Neuron (in vitro differentiated cells): ENCODE measurements around the gene DIRAS1.

ENCODE experiments used
- H2AFZ ChIP-seq: one replicate; pipeline ENCODE4 v1.6.1; 2013; ENCODE audit warnings: low read depth, mild to moderate bottlenecking, inconsistent platforms, low read length, moderate library complexity
- H3K27me3 ChIP-seq: one replicate; pipeline ENCODE4 v1.6.1; 2013; ENCODE audit warnings: low read length; ENCODE audit not compliant: insufficient read depth
- H3K36me3 ChIP-seq: one replicate; pipeline ENCODE4 v1.6.1; 2013; ENCODE audit warnings: low read length; ENCODE audit not compliant: insufficient read depth
- H3K4me1 ChIP-seq: one replicate; pipeline ENCODE4 v1.6.1; 2013; ENCODE audit warnings: low read length; ENCODE audit not compliant: insufficient read depth
- H3K4me3 ChIP-seq: 2 replicates; pipeline ENCODE4 v1.5.1; 2013; ENCODE audit warnings: mild to moderate bottlenecking, low read length, moderate library complexity
- H3K9me3 ChIP-seq: one replicate; pipeline ENCODE4 v1.6.1; 2013; ENCODE audit warnings: low read length

DIRAS1 gene

DNA sequence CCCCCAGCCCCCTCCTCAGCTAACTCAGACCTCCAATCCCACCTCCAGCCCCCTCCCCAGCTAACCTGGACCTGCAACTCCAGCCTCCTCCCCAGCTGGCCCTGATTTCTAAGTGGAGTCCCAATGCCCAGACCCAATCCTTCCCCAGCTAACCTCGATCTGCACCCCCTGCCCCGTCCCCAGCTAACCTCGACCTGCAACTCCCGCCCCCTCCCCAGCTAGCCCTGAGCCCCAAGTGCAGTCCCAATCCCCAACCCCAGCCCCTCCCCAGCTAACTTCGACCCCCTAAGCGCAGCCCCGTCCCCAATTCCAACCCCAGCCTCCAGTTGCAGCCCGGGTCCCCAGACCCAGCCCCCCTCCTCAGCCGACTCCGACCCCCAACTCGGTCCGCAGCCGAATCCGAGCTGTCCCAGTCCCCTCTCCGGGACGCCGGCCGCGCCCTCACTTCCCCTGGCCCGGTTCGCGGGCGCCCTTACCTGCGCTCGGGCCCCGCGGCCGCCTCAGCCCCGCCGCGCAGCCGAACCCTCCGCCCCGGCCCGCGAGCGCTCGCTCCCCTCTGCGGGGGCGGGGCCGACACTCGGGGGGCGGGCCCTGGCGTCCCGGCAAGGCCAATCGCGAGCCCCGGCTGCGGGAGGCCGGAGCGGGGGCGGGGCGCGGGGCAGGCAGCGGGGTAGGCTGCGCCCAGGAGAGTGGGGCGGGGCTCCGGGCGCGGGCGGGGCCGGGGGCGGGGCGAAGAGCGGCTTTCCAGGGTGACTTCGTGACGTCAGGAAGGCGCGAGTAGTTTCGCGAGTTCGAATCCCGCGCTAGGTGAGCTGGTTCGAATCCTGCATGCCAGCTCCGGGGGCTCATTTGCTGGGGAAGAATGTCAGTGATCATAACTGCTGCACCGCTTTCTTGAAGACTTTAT, 18.7 kb downstream of the DIRAS1 start, which contains the start of gene GNG7:
GNG7 (minus strand) TSS at position 525 of the 907 bp plus-strand sequence. CDS start 182,006 bp downstream, outside the sequence.
- Histone ChIP-seq H3K27me3 (peaks cover 22% of the 10 kb centered on the region), H3K36me3 (no peaks in the 10 kb centered on the region), H2AFZ (no peak within 1 kb of the TSS), H3K4me1 (peaks cover 15% of the 10 kb centered on the region), H3K9me3 (no peaks in the 10 kb centered on the region), H3K4me3 (peak within 1 kb of the TSS; percentile 77)

DNA sequence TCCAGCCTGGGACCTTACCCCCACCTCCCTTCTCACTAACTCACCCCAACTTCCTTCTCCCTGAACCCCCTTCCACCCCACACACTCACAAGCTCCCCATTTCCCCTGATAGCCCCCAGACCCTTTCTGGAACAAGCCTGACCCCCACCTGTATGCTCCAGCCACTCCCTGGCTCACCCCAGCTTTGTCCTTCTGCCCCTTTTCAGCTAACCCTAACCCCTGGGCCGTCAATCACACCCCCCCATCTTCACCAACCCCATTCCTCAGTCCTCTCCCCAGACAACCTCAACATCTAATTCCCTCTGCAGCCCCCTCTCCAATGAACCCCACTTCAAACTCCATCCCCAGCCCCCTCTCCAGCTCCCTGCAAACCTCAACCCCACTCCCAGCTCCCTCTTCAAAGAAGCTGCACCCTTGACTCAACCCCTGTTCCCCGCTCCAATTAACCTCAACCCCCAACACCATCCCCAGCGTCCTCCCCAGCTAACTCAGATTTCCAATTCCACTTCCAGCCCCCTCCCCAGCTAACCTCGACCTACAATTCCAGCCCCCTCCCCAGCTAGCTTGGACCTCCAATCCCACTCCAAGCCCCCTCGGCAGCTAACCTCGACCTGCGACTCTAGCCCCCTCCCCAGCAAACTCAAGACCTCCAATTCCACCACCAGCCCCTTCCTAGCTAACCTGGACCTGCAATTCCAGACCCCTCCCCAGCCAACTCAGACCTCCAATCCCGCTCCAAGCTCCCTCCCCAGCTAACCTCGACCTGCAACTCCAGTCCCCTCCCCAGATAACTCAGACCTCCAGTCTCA, 19.6 kb downstream of the DIRAS1 start:
- Histone ChIP-seq H3K4me1 (peaks cover 15% of the 10 kb centered on the region), H3K9me3 (no peaks in the 10 kb centered on the region), H2AFZ (no peak overlapping the region), H3K27me3 (peaks cover 22% of the 10 kb centered on the region), H3K4me3 (peak overlapping the region; percentile 77), H3K36me3 (no peaks in the 10 kb centered on the region)

DNA sequence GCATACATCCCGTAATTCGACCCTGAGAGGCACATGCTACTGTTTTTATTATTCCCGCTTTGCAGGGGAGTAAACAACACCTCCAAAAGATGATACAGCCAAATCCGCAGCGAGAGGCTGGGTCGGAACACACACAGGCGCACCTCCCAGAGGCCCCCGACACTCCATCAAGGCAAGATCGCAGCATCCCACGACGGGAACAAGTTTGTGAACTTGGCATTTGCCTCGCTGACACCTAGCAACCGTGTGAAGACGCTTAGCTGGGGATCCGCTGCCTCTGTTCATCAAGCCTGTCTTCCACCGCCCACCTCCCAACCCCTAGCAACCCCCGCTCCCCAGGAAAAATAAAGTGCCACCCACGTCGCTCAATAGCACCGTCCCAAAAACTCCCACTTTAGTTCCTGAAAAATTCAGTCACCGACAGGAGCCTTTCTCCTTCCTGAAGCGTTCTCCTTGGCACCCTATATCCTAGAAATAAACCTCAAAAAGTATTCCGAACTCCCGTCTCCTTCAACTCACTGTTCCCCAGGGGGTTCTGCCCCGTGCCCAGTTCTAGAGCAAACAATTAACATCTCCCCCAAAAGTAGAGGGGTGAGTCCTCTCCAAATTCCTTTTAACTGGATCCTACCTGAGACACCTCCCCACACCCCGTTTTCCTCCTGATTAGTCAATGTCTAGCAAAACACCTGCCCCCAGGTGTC, 20.4 kb downstream of the DIRAS1 start:
- Histone ChIP-seq H3K4me1 (peaks cover 15% of the 10 kb centered on the region), H3K36me3 (no peaks in the 10 kb centered on the region), H3K4me3 (no peak overlapping the region), H3K9me3 (no peaks in the 10 kb centered on the region), H3K27me3 (peaks cover 22% of the 10 kb centered on the region), H2AFZ (no peak overlapping the region)

DNA sequence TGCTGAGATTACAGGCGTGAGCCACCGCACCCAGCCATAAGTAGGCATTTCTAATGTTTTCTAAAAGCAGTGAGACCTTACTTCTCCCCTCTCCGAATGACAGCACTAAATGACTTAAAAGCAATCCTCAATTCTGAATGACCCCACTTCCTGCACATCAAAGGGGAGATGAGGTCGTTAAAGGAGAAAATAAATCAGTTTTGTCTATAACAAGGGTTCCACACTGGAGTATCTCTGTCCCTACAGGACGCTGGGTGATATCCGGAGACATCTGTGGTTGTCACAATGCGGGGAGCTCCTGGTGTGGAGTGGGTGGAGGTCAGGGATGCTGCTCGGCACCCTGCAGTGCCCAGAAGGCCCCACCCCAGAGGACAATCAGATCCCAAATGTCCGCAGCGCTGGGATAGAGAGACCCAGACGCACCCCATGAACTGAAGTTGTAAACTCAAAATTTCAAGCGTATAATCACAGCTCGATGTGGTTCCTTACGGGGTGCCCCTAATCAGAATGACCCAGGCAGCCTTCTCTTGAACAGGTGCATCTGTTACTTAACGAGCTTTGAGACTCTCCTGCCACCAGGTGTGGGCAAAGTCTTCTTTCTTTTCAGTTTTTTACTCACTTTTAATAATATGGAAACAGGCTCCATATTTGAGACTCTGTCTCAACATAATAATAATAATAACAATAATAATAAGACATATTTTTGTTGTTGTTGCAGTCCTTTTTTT, 21.6 kb downstream of the DIRAS1 start:
- H3K27me3 ChIP-seq, result peaks cover 22% of the 10 kb centered on the region
- no peaks in the 10 kb centered on the region for H3K36me3 ChIP-seq
- H2AFZ ChIP-seq, result no peak overlapping the region
- no peak overlapping the region for H3K4me3 ChIP-seq
- peaks cover 18% of the 10 kb centered on the region for H3K4me1 ChIP-seq
- H3K9me3 ChIP-seq, result no peaks in the 10 kb centered on the region

DNA sequence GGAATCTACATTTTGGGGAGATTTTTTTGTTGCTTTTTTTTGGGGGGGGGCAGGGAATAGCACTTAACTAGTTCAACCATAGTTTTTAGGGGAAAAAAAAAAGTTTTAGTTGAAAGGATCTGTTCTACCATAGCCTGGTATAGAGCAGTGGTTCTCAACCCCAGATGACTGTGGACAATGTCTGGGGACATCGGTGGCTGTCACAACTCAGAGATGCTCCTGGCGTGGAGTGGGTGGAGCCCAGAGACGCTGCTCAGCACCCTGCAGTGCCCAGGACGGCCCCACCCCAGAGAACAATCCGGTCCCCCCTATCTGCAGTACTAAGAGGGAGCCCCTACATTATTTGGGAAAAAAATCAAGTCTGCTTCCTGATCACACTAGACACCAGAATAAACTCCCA, 27.0 kb downstream of the DIRAS1 start:
- Histone ChIP-seq H3K27me3 (no peaks in the 10 kb centered on the region), H2AFZ (no peak overlapping the region), H3K4me1 (peaks cover 2% of the 10 kb centered on the region)

DNA sequence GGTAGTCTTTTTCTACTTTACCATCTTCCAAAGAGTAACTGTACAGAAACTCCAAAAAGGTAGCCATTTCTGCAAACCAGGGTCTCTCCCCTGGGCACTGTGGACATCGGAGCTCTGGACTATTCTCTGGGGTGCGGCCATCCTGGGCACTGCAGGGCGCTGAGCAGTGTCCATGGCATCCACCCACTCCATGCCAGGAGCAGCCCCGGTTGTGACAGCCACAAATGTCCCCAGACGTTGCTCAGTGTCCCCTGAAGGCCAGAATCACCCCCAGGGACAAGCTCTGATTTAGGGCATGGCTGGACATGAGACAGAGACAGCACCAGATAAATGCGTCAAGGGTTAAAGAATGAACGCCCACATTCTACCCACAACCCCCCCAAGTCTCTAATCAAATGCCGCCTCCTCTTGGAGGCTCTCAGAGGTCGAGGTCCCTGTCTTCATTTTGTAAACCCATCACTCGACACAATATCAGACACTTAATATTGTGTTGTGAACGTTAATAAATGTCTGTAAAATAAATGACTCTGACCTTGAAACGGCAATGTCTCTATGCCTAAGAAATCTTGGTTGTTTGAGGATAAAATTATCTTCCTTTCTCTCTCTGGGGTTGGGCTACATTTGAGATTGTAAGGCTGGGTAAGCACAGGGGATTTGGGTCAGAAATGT, 27.5 kb downstream of the DIRAS1 start:
- Histone ChIP-seq H3K4me3 (no peak overlapping the region), H3K27me3 (no peaks in the 10 kb centered on the region), H2AFZ (no peak overlapping the region), H3K9me3 (no peaks in the 10 kb centered on the region), H3K36me3 (no peaks in the 10 kb centered on the region), H3K4me1 (peaks cover 2% of the 10 kb centered on the region)

More for the DNA sequence above, 27.0 kb downstream of the DIRAS1 start:
- no peaks in the 10 kb centered on the region for H3K9me3 ChIP-seq
- H3K4me3 ChIP-seq, result no peak overlapping the region
- no peaks in the 10 kb centered on the region for H3K36me3 ChIP-seq

DNA sequence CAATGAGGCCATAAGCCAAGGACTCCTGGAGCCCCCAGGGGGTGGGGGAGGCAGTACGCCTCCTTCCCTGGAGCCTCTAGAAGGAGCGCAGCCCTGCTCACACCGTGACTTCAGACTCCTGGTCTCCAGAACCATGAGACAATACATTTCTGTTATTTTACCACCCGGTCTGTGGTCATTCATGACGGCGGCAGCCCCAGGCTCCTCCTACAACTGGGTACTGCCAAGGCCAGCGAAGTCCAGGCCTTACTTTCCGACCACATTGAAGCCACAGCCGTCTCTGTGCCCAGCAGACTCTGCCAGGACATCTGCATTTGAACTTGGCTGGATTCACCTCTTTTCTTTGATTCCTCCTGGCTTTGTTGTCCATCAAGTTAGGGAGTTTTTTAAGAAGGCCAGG, 29.2 kb downstream of the DIRAS1 start:
- Histone ChIP-seq H3K27me3 (no peaks in the 10 kb centered on the region), H3K9me3 (peaks cover 5% of the 10 kb centered on the region), H3K4me3 (no peak overlapping the region), H3K4me1 (peaks cover 2% of the 10 kb centered on the region), H3K36me3 (no peaks in the 10 kb centered on the region), H2AFZ (no peak overlapping the region)

DNA sequence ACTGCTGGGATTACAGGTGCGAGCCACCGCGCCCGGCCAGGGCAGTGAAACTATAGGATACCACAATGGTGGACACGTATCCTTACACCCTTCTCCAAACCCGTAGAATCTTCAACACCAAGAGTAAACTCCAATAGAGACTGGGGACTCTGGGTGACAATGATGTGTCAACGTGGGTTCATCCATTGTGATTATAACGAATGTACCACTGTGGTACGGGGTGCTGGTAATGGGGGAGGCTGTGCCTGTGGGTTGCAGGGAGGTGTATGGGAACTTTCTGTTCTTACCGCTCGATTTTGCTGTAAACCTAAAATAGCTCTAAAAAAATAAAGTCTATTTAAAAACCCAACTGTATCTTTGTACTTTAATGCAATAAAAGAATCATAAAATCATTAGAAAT, 30.3 kb downstream of the DIRAS1 start:
- Histone ChIP-seq H3K36me3 (no peaks in the 10 kb centered on the region), H3K4me1 (peaks cover 3% of the 10 kb centered on the region), H3K9me3 (peaks cover 7% of the 10 kb centered on the region), H3K27me3 (no peaks in the 10 kb centered on the region), H2AFZ (no peak overlapping the region), H3K4me3 (no peak overlapping the region)

DNA sequence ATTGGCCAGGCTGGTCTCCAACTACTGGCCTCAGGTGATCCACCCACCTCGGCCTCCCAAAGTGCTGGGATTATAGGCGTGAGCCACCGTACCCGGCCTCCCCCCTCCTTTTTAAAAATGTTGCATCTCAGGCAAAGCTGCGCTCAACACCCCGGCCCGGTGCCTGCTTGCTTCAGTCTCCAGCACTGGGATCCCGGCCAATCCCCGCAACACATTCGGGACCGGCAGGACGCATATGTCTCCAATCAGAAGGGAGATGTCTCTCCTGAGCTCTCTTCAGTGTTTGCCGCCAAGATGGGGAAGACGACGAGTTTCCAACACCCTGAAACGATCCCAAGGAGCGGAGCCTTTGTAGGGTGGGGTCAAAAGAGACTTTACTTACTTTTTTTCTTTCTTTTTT, 34.8 kb downstream of the DIRAS1 start:
- no peak overlapping the region for H3K4me3 ChIP-seq
- H3K27me3 ChIP-seq, result no peaks in the 10 kb centered on the region
- H3K36me3 ChIP-seq, result no peaks in the 10 kb centered on the region
- no peak overlapping the region for H2AFZ ChIP-seq
- H3K9me3 ChIP-seq, result peaks cover 10% of the 10 kb centered on the region
- H3K4me1 ChIP-seq, result peaks cover 4% of the 10 kb centered on the region

DNA sequence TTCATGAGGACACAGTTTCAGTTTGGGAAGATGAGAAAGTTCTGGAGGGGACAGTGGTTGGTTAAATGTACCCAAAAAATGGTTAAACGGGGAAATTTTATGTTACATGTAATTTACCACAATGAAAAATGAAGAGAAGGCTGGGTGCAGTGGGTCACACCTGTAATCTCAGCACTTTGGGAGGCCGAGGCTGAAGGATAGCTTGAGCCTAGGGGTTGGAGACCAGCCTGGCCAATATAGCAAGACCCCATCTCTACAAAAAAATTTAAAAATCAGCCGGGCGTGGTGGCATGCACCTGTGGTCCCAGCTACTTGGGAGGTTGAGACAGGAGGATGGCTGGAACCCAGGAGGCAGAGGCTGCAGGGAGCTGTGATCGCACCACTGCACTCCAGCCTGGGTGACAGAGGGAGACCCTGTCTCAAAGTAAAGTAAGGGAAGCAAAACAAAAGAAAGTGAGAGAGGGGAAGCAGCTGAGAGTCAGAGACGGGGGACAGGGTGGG, 35.9 kb downstream of the DIRAS1 start:
- H3K4me1 ChIP-seq, result peaks cover 4% of the 10 kb centered on the region
- H3K9me3 ChIP-seq, result peaks cover 10% of the 10 kb centered on the region
- H3K4me3 ChIP-seq, result no peak overlapping the region
- H3K36me3 ChIP-seq, result no peaks in the 10 kb centered on the region
- H2AFZ ChIP-seq, result no peak overlapping the region
- H3K27me3 ChIP-seq, result no peaks in the 10 kb centered on the region

DNA sequence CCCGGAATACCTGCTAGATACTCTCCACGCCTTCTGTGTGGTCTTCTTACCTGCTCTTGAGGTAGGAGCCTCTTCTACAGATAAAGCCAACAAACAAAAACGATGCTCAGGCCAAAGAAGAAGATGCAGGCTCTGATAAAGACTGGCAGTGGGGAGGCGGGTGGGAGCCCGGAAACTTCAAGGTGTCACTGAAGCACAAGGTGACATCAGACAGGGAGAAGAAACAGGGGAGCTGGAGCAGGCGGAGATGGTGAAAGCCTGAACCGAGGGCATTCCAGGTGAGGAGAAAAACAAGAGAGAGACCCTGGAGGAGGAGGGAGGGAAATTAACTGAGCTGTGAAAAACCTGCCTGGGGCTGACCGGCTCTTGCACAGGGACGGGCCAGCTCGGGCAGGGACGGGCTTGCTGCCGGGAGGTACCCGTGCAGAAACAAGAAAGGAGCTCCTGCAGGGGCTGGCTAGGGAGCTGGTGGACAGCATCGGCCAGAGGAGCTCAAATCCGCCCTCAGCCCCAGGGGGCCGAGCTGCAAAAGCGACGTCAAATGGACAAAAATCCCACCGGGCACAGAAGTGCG, 37.7 kb downstream of the DIRAS1 start:
- Histone ChIP-seq H3K36me3 (no peaks in the 10 kb centered on the region), H2AFZ (no peak overlapping the region), H3K4me1 (peaks cover 4% of the 10 kb centered on the region), H3K9me3 (peaks cover 9% of the 10 kb centered on the region), H3K27me3 (no peaks in the 10 kb centered on the region), H3K4me3 (no peak overlapping the region)
